Right ventricle myocardium inferior (tissue), 1 donor: ENCODE data around the gene HAVCR1. TPM values are rescaled to one million over a fixed set of nuclear protein-coding genes. Genes with fewer than 3 reads are reported as not detected.

Source experiments
- ATAC-seq: fragments of 200-7000 bp; cut with Tn5 transposase; one replicate; pipeline ENCODE4 v1.9.1; 2020; ENCODE audit warnings: mild to moderate bottlenecking, moderate library complexity
- DNase-seq: peaks from one replicate; pipeline ENCODE4 v3.0.0; 2021; ENCODE audit errors: missing footprints
- intact Hi-C: fragments of 100-400 bp; cut with DNase I; formaldehyde crosslinking; loops from one replicate; pipeline ENCODE4 v1.11.0; 2022
- long read RNA-seq: library from polyadenylated mRNA; unstranded; transcript quantifications from one replicate; pipeline ENCODE4 v2.0.0, GENCODE V29; 2021
- total RNA-seq: library from RNA; stranded (reverse); fragmentation: NEBNext Ultra II Directional; extraction: Animal tissue kit (Norgen Biotek cat#: 25700); gene quantifications from one replicate; pipeline ENCODE4 v1.2.1, GENCODE V29; 2021
- donor health status: DM: no; HTN: yes; CAD: no; lungs with severe emphysema.

The HAVCR1 gene
- not detected for total RNA-seq
- long read RNA-seq: 0 reads

DNA sequence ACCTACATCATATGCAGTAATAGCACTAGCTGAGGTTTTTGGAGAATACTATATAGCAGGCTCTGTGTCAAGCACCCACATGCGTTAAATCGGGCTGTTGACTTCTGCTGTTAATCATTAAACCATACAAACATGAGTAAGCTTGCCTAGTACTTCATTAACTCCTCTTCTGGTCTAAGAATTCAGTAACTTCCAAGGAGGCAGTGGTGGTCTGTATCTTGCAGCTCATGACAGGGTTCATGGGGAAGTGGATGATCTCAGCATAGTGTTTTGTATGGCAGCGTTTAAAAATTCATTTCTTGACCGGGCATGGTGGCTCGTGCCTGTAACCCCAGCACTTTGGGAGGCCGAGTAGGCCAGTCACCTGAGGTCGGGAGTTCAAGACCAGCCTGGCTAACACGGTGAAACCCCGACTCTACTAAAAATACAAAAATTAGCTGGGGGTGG, at the start of gene HAVCR1:
HAVCR1 (minus strand) TSS at position 24 of the 447 bp plus-strand sequence. CDS start 1,173 bp downstream, outside the sequence.
- DNase-seq (no peak), ATAC-seq (no peak)
- intact Hi-C loops: no loop called here

DNA sequence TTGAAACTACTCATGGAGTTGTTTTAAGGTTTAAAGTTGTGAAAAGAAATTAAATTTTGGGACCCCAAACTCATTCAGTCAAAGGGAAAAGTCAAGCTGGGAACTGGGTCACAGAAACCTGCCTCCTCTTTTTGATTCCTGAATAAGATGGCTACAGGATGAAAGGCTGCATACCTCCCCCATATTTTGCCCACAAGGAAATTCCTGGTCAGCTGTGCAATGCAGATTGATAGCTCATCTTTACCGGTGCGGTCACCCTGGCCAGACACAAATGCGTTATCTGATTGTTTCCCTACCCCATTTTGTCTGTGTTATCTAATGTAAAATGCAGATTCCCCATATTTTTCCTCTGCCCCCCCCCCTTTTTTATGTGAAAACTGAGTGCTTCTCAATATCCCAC, 48.6 kb upstream of the HAVCR1 start:
- intact Hi-C loops: no loop called here

DNA sequence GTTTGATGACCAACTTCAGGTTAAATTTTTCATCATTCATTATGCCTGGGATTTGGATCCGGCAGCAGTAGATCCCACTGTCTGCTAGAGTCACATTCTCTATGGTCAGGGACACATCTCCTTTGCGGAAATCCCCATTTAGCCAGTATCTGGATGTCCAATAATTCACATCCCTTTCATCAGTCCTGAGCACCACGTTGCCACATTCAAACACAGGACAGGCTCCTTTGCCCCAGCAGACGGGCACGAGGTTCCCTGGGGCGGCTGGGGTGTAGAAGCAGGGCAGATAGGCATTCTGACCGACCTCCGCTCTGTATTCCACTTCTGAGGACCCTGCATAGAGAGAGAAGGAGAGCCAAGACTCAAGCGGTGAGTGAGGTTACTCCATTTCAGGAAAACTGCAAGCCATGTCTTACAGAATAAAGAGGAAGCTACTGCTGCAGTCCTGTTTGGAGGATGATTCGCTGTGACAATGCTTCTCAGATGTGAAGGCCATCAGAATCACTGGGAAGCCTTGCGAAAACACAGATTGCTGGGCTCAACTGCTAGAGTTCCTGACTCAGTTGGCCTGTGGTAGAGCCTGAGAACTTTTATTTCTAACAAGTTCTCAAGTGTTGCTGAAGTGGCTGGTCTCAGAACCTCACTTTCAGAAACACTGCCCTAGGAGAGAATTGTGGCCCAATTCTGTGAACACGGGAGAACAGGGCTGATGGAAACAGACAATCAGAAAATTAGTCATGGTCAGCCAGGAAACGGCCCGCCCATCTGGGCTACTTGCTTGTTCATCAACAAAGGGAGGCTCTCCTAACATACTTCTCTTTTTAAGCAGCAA, 47.9 kb upstream of the HAVCR1 start:
- DNase-seq (peak; percentile 81), ATAC-seq (peak; percentile 14)
- intact Hi-C loops: no loop called here

More for the DNA sequence above, 48.6 kb upstream of the HAVCR1 start:
- DNase-seq (no peak), ATAC-seq (no peak)

DNA sequence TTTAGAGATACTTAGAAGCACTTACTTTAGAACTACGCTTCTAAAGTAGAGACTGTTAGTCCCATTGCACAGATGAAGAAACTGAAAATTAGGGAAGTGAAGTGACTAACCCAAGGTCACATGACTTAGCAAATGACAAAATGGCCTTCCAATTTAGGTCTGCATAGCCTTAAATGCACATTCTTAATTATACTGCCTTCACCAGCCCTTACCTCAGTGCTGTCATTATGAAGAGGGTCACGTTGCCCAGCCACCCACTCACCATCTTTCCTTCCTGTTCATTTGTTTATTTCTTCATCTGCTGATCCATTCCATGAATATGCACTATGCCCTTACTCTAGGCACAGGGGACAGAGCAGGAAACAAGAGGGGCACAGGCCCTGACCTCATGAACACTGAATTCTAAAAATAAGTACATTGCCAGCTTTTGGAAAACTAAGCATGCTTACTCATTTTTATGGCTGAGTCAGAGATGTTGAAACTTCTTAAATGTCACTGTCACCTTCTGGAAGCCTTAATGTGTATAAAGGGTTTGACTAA, 41.3 kb upstream of the HAVCR1 start:
- ATAC-seq (no peak), DNase-seq (no peak)
- intact Hi-C loops: no loop called here

DNA sequence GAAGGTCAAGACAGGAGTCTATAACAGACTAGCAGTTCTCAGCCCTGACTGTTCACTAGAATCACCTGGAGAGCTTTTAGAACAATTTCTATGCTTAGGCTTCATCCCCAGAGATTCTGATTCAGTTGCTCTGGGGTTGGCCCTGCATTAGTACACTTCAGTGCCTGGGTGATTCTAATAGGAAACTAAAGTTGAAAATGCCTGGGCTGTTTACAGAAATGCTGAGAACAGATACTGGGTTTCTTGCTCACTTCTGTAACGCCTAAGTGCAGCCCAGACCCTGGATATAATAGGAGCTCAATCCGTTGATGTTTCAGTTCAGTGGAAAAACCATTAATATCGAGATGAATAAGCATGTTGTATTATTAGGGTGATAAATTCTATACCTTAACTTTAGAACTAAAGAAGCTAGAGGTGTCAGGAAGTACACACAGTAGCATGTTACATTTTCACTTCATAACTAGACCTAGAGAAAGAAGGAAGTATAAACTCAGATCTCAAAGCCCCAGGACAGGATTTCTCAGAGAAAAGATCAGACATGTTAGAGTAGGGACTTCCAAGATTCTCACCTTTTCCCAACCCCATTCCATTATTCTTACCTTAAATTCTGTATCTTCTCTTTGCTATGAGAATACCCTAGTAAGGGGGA, 29.6 kb upstream of the HAVCR1 start:
- no peak for ATAC-seq

DNA sequence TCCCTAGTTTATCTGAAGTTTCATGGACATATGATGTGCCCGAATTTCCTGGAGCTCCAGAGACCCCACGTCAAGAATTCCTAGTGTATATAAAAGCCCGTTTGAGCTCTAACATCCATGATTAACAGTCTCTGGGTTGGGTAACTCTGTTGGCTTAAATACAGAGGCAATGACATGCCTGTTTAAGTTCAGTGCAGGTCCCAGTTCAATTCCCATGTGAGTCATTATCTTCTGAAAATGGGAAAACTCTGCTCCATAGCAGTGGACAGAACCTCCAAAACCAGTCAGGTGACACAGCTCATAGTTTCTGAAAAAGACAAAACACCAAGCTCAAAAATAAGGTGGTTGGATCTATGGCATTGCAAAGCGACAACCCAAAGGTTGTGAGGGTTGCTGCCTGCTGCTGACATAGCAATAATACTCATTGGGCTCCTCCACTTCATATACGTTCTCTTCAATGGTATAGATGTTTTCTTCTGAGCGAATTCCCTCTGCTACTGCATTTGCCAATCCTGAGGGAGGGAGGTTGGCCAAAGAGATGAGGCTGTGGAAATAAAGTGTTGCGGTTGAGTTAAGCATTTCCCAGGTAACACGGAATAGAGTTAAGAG, 27.9 kb upstream of the HAVCR1 start:
- intact Hi-C loops: no loop called here
- ATAC-seq (no peak), DNase-seq (no peak)

More for the DNA sequence above, 29.6 kb upstream of the HAVCR1 start:
- intact Hi-C loops: no loop called here
- DNase-seq: no peak

DNA sequence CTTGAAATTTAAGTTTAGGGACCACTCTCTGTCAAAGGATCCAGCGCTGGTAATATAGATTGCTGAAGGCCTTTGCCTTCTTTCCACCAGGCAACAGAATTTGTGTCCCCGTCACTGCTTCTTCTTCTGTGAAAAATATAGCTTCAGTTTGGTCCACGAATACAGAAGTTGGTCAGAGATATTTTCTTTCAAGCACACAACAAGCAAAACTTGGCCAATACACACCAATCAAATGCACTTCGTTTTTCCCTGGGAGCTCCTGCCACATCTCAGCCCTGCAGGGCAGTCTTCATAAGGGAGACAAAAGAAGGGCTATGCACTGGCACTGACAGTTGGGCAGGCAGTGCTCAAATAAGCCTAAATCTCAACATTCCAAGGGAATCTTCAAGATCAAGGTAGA, 27.0 kb upstream of the HAVCR1 start:
- intact Hi-C loops: no loop called here
- DNase-seq (no peak), ATAC-seq (no peak)

DNA sequence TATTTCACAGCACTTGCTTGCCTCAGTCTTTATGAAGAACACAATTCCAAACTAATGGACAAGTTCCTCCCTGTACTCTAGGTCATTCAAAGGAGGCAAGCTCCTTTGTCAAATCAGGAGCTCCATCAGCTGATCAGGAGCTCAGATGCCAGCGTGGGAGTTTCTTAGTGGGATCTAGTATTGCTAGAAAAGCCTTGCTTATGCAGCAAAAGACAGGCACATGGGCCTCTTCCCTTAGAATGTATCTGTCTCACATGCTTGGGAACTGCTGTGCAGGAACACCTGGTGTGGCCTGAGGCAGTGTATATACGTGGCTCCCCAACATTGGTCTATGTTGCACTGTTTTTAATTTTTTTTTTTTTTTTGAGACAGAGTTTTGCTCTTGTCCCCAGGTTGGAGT, 21.4 kb upstream of the HAVCR1 start:
- ATAC-seq: no peak
- intact Hi-C loops: no loop called here

DNA sequence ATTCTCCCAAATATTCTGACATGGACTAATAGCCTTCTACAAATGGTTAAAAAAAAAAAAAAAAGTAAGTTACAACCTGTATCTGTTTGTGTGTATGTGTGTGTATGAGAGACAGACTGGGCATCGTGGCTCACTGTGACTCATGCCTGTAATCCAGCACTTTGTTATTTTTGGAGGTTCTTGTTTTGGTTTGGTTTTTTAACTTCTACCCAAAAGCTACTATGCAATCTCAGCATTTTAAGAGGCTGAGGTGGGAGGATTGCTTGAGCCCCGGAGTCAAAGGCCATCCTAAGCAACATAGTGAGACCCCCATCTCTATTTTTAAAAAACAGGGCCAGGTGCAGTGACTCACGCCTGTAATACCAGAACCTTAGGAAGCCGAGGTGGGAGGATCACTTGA, 17.6 kb upstream of the HAVCR1 start:
- intact Hi-C loops: no loop called here
- no peak for DNase-seq
- ATAC-seq: no peak

More for the DNA sequence above, 21.4 kb upstream of the HAVCR1 start:
- DNase-seq: no peak

DNA sequence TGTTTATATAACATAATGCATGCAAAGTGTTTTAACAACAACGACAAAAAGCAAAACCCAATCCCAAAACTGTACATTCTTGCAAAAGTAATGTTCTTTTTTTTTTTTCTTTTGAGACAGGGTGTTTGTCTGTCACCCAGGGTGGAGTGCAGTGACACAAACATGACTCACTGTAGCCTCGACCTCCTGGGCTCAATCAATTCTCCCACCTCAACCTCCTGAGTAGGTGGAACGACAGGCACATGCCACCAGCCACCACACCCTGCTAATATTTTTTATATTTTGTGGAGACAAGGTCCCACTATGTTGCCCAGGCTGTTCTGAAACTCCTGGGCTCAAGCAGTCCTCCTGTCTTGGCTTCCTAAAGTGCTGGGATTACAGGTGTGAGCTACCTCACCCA, 13.6 kb upstream of the HAVCR1 start:
- ATAC-seq: no peak
- intact Hi-C loops: no loop called here
- no peak for DNase-seq

DNA sequence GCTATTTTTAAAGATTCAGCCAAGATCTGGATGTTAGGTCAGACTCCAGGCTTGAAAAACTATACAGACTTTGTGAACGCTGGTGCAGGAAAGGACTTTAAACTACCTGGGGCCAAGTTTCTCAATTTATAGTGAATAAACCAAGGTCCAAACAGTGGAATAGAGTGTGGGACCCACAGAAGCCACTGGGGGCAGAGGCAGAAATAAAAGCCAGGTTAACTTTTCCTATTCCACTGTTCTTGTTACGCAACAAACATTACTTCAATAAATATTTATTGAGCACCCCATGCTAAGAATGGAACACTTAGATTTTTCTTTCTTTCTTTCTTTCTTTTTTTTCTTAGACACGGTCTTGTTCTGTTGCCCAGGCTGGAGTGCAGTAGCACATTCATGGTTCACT, 11.0 kb upstream of the HAVCR1 start:
- intact Hi-C loops: no loop called here
- ATAC-seq: no peak
- DNase-seq: no peak

DNA sequence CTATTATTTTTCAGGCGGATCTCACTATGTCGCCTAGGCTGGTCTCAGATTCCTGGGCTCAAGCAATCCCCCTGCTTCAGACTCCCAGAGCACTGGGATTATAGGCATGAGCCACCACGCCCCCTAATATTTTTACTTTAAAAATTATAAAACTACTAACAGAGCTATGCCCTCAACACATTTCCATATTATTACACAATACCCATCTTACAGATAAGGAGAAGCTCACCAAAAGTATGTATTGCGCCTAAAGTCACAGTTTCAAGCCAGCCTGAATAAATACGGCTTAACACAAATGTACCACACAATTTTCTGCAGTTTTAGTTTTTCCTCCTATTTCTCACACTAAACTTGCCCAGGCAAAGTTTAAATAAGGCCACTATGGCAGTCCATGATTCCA, 9.9 kb upstream of the HAVCR1 start:
- intact Hi-C loops: no loop called here
- ATAC-seq (no peak), DNase-seq (no peak)

DNA sequence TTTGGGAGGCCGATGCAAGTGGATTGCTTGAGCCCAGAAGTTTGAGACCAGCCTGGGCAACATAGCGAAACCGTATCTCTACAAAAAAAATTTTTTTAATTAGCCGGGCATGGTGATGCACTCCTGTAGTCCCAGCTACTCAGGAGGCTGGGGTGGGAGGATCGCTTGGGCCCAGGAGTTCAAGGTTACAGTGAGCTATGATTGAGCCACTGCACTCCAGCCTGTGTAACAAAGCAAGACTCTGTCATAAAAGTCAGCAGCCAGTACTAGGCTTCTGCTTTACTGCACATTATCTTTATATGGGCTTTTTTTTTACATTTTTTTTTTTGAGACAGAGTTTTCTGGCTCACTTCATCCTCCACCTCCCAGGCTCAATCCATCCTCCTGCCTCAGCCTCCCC, 9.4 kb upstream of the HAVCR1 start:
- no peak for ATAC-seq
- intact Hi-C loops: no loop called here
- no peak for DNase-seq

DNA sequence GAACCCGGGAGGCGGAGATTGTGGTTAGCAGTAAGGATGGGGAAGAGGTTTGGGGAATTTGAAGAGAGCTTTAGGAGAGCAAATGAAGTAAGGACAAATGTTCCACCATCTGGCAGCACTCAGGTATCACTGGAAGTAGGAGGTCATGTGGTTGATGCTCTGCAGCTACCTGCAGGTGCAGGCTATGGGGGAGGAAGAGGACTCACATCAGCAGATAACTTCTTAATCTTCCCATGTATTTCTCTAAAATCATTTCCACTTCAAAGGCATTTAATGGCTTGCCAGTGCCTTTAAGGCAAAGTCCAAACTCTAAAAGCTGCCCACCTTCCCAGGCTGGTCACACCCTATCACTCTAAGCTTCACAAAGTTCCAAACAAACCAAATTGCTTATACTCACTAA, 8.1 kb upstream of the HAVCR1 start:
- ATAC-seq (no peak), DNase-seq (no peak)
- intact Hi-C loops: no loop called here

DNA sequence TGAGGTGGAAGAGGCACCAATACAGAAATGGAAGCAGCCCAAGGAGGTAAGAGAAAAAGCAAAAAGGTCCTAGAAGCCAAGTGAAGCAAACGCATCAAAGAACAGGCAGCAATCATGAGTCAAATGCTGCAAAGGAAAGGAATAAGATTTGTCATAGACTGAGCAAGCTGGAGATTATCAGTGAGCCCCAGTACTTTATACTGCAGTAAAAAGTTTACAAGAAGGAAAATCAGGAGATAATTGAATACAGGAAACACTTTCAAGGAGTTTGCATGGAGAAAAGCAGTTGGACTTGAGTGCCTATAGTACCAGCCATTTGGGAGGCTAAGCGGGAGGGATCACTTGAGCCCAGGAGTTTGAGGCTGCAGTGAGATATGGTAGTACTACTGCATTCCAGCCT, 7.2 kb upstream of the HAVCR1 start:
- ATAC-seq (no peak), DNase-seq (no peak)
- intact Hi-C loops: no loop called here

DNA sequence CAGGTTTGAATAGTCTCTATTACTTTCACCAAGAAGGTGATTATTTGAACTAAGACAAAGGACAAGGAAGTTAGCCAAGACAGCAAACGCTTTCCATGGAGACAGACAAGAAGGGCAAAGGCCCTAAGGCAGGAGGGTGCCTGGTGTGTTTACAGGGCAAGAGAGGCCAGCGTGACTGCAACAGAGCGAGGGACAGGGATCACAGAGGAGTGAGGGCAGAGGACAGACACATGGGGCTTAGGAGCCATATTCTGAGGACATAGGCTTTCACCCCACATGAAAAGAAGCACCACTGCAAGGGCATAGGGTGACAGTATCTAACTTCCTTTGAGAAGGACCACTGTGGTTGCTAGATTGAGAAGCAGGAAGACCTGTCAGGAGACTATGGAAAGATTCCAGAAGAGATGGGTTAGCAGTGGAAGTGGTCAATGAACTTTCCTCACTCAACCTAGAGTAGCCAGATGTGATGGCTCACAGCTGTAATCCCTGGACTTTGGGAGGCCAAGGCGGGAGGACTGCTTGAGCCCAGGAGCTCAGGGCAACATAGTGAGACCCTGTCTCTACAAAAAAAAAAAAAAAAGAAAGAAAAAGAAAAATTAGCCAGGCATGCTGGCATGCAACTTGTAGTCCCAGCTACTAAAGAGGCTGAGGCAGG, 5.0 kb upstream of the HAVCR1 start:
- intact Hi-C loops: no loop called here
- no peak for DNase-seq
- no peak for ATAC-seq

DNA sequence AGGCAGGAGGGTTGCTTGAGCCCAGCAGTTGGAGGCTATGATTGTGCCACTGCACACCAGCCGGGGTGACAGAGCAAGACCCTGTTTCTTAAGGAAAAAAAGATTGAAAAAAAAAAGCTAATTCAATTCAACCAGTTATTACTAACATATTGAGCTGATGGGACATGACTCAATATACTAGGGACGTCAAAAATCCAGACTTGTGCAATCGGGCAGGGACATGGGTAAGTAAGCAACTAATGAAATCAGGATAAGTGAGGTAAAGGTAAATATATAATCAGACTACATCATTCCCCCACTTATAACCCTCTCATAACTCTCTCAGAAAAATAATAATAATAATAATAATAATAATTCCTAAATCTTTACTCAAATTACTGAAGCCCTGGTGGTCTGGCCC, 975 bp upstream of the HAVCR1 start:
- no peak for DNase-seq
- intact Hi-C loops: no loop called here
- no peak for ATAC-seq

DNA sequence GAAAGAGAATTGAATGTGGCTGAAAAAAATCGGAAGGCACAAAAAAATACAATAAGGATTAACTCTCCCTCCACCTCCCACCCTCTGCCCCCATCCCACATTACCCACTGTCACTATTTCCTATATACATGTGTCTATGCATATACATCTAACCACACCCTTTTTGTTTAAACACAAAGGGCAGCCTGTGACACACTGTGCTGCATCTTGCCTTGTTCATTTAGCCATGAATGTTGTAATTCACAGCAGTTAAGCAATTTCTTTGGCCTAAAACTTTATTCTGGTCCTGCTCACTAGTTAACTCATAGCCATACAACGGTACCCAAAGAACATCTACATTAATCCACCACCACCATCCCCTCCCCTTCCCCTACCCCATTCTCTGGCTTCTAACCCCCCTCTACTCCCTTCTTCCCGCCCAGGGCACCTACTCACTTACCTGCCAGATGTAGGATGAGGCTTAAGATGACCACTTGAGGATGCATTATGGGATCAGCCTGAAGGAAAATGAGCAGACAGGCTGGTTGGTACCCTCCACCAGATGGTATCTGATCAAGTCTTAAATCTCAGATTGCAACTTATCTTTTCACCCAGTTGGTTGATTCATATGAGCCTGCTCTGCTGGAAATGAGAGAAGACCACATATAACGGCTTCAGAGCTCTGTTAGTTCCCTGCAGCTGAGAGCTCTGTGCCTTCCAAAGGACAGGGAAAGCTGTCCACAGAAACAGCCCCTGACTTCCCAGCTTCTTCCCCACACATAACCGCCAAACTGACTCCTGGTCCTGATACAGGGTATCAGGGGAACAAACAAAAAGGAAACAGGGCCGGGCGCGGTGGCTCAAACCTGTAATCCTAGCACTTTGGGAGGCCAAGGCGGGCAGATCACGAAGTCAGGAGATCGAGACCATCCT, 1.2 kb downstream of the HAVCR1 start:
- DNase-seq: no peak
- intact Hi-C loops: no loop called here
- no peak for ATAC-seq
